GM19238 (cell line): ENCODE data around the gene C20orf204.
"Not testable (repeated sequence)": the region's sequence is repeated elsewhere in the genome, so short reads cannot be mapped to it uniquely, and the experiment has no call there.

Experiments
- DNase-seq: peaks from one replicate; pipeline ENCODE4 v3.0.0; 2011; ENCODE audit warnings: low spot score; ENCODE audit not compliant: insufficient read length

C20orf204 gene, protein sequence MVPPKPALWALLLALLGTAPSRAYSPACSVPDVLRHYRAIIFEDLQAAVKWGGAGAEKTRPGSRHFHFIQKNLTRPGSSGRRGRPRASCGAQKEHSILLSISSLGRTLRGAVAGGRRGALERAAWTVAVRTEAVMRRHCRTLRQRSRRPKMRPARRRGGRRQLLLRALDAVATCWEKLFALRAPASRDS

DNA sequence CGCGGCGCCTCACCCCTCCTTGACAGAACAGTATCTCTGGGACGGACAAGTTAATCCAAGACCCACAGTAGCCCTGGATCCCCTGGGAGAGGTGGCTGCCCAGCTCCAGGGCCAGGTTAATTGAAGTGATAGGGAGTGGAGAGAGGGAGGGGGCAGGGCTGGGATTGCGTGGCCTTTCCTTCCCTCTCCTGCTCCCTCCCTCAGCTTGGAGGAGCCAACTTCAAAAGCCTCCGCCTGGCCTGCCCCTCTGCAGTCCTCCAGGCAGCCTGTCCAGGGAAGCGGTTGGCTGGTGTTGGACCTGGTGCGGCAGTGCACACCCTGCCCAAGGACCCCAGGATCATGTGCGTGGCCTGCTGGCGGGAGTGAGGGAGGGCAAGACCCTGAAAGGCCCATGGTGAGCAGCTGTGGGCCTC, at the start of gene C20orf204:
C20orf204 (plus strand) TSS at position 250 of the 413 bp plus-strand sequence; CDS start at position 392, 142 bp downstream.
- no peak for DNase-seq

DNA sequence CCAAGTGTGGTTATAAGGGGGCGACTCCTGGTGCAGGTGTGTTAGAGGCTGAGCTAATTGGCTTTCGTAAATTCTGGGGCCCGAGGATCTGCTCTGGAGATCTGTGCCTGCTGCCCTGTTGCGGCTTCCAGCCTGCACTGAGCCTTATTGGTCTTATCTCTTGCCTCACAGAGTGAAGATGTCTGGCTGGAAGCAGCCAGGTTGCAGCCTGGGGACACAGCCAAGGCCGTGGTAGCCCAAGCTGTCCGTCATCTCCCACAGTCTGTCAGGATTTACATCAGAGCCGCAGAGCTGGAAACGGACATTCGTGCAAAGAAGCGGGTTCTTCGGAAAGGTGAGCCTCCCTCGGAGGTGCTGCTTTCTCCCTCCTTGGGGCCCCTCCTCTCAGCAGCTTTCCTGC, 35.1 kb upstream of the C20orf204 start:
- DNase-seq, result no peak

DNA sequence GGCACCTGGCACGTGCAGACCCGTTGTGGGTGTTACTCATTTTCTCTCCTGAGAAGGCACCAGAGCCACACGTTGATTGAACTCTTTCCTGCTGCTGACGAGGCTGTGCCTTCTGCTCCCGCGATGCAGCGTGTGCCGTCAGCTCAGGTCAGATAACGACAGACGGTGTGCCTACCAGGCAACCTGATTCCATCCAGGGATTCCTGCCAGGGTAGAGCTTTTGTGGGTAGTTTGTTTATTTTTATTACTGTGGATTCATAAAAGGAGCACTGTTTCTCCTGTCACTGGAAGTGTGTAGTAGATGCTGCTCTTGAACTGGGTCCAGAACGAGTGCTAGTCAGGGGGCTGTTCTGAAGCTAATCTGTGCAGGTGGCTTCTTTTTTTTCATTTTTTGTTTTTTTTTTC, 34.4 kb upstream of the C20orf204 start:
- DNase-seq, result no peak

DNA sequence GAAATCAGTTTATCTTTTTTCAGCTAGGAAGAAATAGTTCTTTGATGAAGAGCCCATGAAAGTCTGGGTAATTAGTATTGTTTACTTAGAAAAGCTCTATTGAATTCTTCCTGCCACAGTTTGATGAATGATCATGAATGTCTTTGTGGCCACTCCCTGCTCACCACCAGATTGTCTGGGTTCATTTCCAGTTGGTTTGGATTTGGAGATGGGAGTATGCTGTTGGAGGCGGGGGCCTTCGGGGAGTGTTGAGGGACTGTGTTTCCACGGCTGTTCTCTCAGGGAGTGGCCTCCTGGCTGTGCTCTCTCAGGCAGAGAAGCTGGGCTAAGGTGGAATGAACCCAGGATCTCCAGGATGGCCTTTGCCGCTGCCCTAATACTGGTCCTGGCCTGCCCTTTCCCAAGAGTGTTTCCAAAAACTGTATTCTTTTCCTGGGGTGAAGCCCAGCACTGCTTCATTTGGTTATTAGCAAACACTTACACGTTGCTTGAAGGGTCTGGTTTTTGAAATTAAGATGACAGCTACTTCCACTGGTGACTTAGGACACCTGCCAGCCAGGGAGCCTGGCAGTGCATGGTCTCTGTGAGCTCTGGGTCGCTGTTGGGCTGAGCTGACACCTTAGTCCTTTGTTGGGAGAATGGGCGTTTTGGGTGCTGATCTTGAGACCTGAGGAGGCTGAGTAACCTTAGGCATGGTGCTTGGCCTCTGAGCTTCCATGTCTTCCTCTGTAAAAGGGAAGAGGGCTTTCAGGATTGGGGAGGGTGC, 31.8 kb upstream of the C20orf204 start:
- DNase-seq, result no peak

DNA sequence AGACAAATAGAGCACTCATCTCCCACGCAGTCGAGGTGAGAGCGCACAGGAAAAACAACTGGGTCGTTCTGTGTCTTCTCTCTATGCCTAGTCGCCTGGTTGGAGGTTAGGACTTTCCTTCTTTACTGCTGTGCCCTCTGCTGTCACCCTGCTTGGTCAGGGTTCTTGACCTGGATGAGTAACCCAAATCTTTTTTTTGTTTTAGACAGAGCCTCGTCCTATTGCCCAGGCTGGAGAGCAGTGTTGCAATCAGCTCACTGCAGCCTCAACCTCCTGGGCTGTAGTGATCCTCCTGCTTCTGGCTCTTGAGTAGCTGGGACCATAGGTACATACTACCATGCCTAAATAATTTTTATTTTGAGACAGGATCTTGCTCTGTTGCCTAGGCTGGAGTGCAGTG, 30.6 kb upstream of the C20orf204 start:
- DNase-seq, result no peak

DNA sequence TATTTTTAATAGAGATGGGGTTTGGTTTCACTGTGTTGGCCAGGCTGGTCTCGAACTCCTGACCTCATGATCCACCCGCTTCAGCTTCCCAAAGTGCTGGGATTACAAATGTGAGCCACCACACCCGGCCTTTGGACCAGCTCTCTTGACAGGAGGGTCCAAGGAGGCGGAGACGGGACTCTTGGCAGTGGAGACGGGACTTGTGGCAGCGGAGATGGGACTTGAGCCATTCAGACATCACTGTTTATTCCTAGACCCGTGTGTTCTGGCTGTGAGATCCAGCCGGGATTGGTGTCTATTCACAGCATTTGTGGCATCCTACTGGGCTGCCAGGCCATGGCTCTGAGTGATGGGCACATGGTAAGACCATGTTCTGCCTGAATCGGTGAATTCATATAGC, 29.5 kb upstream of the C20orf204 start:
- DNase-seq, result no peak

DNA sequence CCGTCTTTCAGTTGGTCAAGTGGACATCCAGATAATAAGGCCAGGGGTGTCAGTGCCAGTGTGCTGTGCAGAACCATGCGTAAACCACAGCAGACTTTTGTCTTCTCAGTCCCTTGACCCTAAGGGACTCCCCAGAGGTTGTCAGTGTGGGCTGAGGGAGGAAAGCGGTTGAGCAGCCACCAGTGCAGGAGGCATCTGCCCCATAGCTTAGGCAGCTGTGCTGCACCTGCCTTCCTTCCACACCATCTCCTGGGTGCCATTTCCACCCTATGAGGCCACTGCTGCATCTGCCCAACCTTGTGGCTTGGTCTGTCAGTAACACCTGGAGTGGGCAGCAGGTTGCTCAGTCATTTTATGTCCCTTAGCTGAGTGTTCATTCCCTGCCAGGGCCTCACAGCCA, 29.1 kb upstream of the C20orf204 start:
- DNase-seq, result no peak

DNA sequence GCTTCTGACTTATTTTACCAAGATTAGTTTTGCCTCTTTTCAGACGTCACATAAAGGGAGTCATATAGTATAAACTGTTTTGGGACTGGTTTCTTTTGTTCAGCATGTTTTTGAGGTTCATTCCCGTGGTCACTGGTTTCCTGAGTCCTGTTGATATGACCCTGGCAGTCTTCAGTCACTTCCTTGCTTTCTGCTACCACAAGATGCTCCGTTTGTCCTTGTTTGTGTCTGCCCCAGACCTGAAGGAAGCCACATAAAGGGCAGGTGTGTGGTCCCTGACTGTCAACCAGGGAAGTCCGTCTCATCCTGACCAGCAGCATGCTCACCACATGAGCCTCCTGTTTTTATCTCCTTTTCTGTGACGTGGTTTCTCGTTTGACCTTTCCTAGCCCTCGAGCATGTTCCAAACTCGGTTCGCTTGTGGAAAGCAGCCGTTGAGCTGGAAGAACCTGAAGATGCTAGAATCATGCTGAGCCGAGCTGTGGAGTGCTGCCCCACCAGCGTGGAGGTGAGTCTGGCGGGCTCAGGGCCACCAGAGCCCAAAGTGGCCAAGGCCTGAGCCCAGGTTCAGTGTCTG, 26.1 kb upstream of the C20orf204 start:
- no peak for DNase-seq

DNA sequence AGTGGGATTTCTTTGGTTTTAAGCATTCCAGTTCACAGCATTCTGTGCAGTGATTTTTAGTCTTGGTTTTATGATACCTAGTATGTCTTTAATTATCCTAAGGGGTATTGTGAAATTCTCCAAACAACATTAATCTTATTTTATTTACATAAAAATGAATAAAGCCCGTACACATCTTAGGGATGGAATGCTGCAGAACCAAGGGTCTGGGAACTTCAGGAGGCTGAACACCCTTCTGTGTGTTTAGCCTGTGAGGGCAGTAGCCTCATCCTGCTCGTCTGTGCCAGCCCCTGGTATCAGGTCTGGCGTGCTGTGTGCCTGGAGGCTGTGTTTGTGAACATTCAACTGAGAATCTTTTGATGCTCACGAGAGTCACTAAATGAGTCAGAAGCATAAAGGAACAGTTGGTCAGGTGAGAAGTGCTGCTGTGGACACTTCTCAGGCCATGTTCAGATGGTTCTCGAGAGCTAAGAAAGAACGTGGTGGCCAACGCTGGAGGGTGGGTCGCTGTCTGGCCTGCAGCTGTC, 25.2 kb upstream of the C20orf204 start:
- no peak for DNase-seq

DNA sequence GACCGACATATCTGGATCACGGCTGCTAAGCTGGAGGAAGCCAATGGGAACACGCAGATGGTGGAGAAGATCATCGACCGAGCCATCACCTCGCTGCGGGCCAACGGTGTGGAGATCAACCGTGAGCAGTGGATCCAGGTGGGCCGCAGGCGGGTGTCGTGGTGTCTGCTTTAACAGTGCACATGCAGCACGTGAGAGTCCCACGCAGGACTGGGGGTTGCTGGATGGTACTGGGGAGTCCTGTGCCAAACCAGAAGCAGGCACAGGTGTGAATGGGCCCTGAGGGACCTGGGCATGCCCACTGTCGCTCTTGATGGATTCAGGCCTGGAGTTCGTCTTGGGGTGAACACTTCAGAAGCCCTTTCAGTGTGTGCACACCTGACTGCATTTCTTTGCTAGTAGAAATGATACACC, 24.6 kb upstream of the C20orf204 start:
- no peak for DNase-seq

DNA sequence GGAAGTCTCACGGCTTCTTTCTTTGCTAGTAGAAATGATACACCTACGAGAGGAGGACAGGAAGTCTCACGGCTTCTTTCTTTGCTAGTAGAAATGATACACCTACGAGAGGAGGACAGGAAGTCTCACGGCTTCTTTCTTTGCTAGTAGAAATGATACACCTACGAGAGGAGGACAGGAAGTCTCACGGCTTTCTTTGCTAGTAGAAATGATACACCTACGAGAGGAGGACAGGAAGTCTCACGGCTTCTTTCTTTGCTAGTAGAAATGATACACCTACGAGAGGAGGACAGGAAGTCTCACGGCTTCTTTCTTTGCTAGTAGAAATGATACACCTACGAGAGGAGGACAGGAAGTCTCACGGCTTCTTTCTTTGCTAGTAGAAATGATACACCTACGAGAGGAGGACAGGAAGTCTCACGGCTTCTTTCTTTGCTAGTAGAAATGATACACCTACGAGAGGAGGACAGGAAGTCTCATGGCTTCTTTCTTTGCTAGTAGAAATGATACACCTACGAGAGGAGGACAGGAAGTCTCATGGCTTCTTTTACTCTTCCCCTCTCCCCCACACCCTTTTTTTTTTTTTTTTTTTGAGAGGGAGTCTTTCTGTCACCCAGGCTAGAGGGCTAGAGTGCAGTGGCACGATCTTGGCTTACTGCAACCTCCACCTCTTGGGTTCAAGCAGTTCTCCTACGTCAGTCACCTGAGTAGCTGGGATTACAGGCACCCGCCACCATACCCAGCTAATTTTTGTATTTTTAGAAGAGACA, 23.4 kb upstream of the C20orf204 start:
- DNase-seq, result not testable (repeated sequence)

DNA sequence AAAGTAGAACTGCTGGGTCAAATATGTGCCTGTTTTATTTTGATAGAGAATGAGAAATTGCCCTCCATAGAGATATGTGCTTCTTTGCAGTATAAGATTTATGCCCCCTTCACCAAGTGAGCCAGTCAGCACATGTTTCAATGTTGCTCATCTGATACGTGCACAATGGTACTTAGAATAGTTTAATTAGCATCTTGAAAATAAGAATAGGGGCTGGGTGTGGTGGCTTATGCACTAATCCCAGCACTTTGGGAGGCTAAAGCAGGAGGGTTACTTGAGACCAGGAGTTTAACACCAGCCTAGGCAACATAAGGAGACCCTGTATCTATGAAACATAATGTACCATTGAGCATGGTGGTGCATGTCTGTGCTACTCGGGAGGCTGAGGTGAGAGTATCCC, 20.3 kb upstream of the C20orf204 start:
- no peak for DNase-seq

DNA sequence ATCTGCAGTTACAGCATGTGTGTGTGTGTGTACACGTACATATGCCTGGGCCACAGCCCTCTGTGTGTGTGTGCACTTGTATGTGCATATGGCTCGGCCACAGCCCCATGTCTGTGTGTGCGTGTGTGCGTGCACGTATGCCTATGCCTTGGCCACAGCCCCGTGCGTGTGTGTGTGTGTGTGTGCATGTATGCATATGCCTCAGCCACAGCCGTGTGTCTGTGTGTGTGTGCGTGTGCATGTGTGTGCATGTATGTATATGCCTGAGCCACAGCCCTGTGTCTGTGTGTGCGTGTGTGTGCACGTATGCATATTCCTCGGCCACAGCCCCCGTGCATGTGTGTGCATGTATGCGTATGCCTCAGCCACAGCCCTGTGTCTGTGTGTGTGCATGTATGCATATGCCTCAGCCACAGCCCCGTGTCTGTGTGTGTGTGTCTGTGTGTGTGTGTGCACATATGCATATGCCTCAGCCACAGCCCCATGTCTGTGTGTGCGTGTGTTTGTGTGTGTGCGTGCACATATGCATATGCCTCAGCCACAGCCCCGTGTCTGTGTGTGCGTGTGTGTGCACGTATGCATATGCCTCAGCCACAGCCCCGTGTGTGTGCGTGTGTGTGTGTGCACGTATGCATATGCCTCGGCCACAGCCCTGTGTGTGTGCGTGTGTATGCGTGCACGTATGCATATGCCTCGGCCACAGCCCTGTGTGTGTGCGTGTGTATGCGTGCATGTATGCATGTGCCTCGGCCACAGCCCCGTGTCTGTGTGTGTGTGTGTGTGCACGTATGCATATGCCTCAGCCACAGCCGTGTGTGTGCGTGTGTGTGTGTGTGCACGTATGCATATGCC, 14.6 kb upstream of the C20orf204 start:
- no peak for DNase-seq

DNA sequence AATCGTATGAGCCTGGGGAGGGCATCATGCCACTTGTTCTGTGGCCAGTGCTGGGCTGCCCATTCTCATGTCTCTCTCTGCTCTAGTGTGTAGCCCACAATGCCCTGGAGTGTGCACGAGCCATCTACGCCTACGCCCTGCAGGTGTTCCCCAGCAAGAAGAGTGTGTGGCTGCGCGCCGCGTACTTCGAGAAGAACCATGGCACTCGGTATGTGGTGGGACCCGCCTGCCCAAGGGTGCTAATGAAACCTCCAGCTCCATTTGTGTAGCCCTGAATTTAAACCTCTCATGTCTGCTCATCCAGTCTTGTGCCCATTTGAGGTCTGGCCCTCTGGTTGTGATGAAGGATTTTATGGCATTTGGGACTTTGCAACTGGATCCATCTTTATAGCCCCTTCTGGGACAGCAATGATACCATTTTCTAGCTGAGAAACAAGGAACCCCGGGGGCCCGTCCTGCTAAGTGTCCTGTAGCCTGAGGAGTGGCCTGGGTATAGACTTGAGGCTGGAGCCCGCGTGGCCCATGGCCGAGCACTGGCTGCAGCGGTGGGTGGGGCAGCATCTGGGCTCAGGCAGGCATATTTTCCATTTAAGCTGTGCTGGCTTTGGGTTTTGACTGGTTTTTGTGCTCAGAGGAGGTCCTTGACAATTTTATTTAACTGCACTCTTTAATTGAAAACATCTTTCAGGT, 13.2 kb upstream of the C20orf204 start:
- DNase-seq, result no peak

DNA sequence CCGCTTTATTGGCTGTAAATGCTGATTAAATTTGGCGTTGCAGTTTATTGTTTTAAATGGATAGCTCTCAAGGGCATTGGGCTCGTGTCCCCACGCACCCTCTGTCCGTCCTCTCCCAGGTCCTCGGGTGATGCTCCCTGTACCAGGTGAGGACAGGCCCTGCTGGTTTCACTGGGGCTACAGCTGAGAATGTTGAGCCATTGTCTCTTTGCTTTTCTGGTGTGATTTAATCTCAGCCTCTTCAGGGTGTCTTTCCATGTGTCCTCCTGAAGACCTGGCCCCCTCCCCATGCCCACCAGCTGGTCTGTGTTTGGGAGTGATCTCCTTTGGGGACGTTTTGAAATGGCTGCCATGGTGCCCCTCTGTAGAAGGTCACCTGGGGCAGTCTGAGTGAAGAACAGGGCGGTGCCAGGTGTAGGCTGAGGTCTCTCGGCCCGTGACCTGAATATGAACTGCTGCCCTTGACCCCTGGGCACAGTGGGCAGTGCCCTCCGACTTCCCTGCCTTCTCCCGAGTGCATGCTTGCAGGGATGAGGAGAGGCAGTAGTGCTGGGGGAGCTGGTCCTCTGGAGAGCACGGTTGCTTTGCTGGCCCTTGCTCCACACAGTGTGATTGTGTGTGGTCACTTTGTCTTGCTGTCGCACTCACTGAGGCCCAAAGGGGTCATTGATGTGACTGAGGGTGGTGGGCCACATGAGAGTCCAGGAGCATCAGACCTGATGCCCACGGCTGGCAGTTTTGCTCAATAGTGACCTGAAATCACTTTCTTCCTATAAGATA, 12.4 kb upstream of the C20orf204 start:
- no peak for DNase-seq

DNA sequence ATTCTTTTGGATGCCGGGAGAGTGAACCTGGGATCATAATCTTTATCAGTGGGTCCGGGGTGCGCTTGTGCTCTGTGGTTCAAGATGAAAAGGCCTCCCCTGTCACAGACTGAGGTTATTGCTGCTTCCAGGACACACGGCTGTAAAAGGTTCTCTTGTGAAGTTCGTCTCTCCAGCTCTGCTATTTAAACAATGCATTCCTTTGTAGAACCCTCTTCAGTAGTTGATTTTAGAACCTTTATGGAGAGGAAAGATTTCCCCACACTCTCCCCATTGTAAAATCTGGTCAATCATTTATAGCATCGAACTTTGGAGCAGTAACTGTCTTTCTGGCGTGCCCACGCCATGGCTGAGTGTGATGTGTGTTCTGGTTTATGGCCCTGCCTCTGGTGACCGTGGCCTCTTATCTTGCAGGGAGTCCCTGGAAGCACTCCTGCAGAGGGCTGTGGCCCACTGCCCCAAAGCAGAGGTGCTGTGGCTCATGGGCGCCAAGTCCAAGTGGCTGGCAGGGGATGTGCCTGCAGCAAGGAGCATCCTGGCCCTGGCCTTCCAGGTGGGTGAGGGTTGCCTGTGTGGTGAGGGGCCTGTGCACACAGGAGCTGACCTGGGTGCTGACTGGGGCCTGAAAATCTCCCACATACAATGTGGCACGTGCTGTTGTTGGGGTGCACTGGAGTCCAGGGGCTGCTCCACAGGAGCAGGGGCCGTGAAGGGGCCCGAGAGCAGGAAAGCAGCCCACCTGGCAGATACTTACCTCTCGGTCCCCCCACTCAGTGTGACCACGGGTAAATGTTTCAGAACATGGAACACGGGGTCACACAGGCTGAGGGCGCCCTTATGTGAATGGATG, 11.6 kb upstream of the C20orf204 start:
- no peak for DNase-seq

DNA sequence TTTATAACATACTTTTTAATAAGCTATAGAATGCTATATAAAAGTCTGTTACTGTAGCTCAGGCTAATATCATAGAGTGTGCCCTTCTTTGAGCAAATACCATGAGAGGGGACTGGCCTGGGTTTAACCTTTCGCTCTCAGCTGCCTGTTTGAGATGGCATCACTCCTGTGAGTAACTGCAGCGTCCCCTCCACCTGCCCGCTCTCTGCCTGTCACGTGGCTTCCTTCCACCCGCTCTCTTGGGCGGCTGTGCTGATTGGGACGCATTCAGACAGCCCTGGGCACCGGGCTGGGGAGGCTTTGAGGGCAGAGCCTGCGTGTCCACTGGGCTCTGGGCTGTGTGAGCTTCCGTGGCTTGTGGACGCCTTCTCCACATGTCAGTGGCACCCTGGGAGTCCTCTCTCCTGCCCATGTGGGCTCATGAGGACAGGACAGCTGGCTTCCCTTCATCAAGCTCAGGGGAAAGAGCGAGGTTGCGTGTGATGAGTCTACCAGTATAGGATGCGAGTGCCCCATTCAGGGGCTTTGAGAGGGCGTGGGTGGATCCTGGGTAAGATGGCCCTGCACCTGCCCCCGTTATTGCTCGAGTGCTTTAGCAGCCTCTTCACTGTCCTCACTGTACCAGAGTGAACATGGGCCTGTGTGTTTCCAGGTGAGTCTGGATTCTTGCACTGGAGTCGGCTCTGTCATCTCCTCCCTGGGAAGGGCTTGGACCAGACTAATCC, 10.7 kb upstream of the C20orf204 start:
- no peak for DNase-seq
